HepG2 (cell line): ENCODE results near the gene CLCN1. TPM values are rescaled to one million over a fixed set of nuclear protein-coding genes. Genes with fewer than 3 reads are reported as not detected.

Source experiments
- ATAC-seq: fragments of 200-7000 bp; cut with Tn5 transposase; 3 replicates; pipeline ENCODE4 v1.9.1; 2020; ENCODE audit warnings: mild to moderate bottlenecking, moderate library complexity
- BruUV-seq: library from RNA; stranded (reverse); fragments of 400-500 nt; replicated peaks from 2 replicates; lab custom pipeline; 2021; lab: Mats Ljungman, UMichigan
- CTCF ChIA-PET: fragments of 300-600 bp; formaldehyde crosslinking; extraction: SDS; loops from one replicate; lab custom pipeline; 2021; ENCODE audit warnings: low total read pairs, inconsistent platforms, low intra/inter-chr PET ratio; lab: Yijun Ruan, JAX
- POLR2A ChIA-PET: fragments of 350-600 bp; sonication (Branson Sonifier 250); formaldehyde crosslinking; loops from one replicate; lab custom pipeline; 2020; ENCODE audit warnings: antibody characterized with exemption, inconsistent platforms; lab: Yijun Ruan, JAX
- DNase-seq: peaks from one replicate; pipeline ENCODE4 v3.0.0-alpha.2; 2015; ENCODE audit warnings: low spot score
- FAIRE-seq: peaks from 3 replicates; lab custom pipeline; 2011; peaks lifted over from hg19 to GRCh38; lab: Jason Lieb, UNC
- H2AFZ ChIP-seq: one replicate; pipeline ENCODE4 v1.6.1; 2011; ENCODE audit warnings: low read length, inconsistent platforms
- H3K27ac ChIP-seq: fragments of 300-600 bp; 3 replicates; pipeline ENCODE4 v1.8.0; 2011; ENCODE audit warnings: mixed run types, mild to moderate bottlenecking, mixed read lengths, low read length, inconsistent platforms; ENCODE audit not compliant: insufficient read depth; ENCODE audit errors: extremely low read length
- H3K27me3 ChIP-seq, 2 experiments: fragments of 200-600 bp in 1 of 2; 2 replicates in 1 of 2; 3 replicates in 1 of 2; pipeline versions ENCODE4 v1.6.0 to v1.8.0; 2011; ENCODE audit warnings: low read length in 2 of 2, mild to moderate bottlenecking in 2 of 2, moderate library complexity in 2 of 2, inconsistent platforms in 1 of 2; ENCODE audit not compliant: insufficient read depth in 2 of 2, control insufficient read depth in 1 of 2
- H3K36me3 ChIP-seq, 2 experiments: fragments of 200-600 bp in 1 of 2; replicated peaks in 1 of 2; 2 replicates in 1 of 2; 3 replicates in 1 of 2; pipeline versions ENCODE4 v1.5.1 to v1.8.0; 2011; ENCODE audit warnings: low read length in 2 of 2, inconsistent platforms in 1 of 2; ENCODE audit not compliant: insufficient read depth in 2 of 2, control insufficient read depth in 1 of 2
- H3K4me1 ChIP-seq: 2 replicates; pipeline ENCODE4 v1.5.1; 2012; ENCODE audit warnings: low read length, inconsistent platforms; ENCODE audit not compliant: insufficient read depth
- H3K4me2 ChIP-seq: 2 replicates; pipeline ENCODE4 v1.6.0; 2011; ENCODE audit warnings: low read depth, low read length, inconsistent platforms
- H3K4me3 ChIP-seq, 3 experiments: fragments of 200-600 bp in 1 of 3; sonication (generic), shearing (Covaris generic) in 1 of 3; replicated peaks in 1 of 3; 2 replicates each; pipeline ENCODE4 v1.5.1; 2011 to 2016; ENCODE audit warnings: low read length in 3 of 3, inconsistent platforms in 2 of 3, low read depth in 2 of 3, mild to moderate bottlenecking in 2 of 3, control low read depth in 1 of 3, mixed read lengths in 1 of 3; ENCODE audit not compliant: insufficient read depth in 1 of 3
- H3K79me2 ChIP-seq: one replicate; pipeline ENCODE4 v1.6.1; 2011; ENCODE audit warnings: low read length, inconsistent platforms; ENCODE audit not compliant: insufficient read depth
- H3K9ac ChIP-seq: 2 replicates; pipeline ENCODE4 v1.6.0; 2011; ENCODE audit warnings: mild to moderate bottlenecking, low read depth, low read length, inconsistent platforms; ENCODE audit not compliant: insufficient read depth
- H3K9me3 ChIP-seq: 2 replicates; pipeline ENCODE4 v1.5.1; 2012; ENCODE audit warnings: mild to moderate bottlenecking, low read length
- H4K20me1 ChIP-seq: 2 replicates; pipeline ENCODE4 v1.6.0; 2011; ENCODE audit warnings: inconsistent platforms, mild to moderate bottlenecking, low read length, moderate library complexity; ENCODE audit not compliant: insufficient read depth
- ARNT2 ChIP-seq: sonication (generic); formaldehyde crosslinking; IDR thresholded peaks from 2 replicates; pipeline ENCODE4 v1.8.0; 2022; ENCODE audit warnings: mild to moderate bottlenecking, low read depth, missing genetic modification reagents, moderate library complexity
- SRSF9 ChIP-seq: fragments of 200-400 bp; formaldehyde crosslinking; IDR thresholded peaks from 2 replicates; pipeline ENCODE4 v1.6.1; 2018; ENCODE audit warnings: borderline replicate concordance, mild to moderate bottlenecking, low read depth, low read length; ENCODE audit not compliant: insufficient read depth, poor library complexity, severe bottlenecking
- THAP7 ChIP-seq: sonication (generic); formaldehyde crosslinking; IDR thresholded peaks from 2 replicates; pipeline ENCODE4 v1.8.1; 2023; ENCODE audit warnings: mild to moderate bottlenecking, missing genetic modification reagents
- ZFP90 ChIP-seq: sonication (generic); formaldehyde crosslinking; IDR thresholded peaks from 2 replicates; pipeline ENCODE4 v1.8.0; 2022; ENCODE audit warnings: missing genetic modification reagents, mild to moderate bottlenecking, inconsistent platforms, borderline replicate concordance
- ZNF460 ChIP-seq: sonication (generic); formaldehyde crosslinking; IDR thresholded peaks from 2 replicates; pipeline ENCODE4 v1.5.1; 2020; ENCODE audit warnings: missing genetic modification reagents, mild to moderate bottlenecking, borderline replicate concordance
- WGBS: methylation state at CpG from one replicate; pipeline ENCODE4 v1.1.6; 2017; ENCODE audit warnings: low lambda C conversion rate; 5-methylcytosine and 5-hydroxymethylcytosine counted together
- in situ Hi-C: cut with HindIII; loops from 2 replicates; pipeline ENCODE4 v1.10.0; 2017; ENCODE audit warnings: low pct_unique_long_range_greater_than_20kb; ENCODE audit not compliant: extremely low pct_ligation_motif_present
- intact Hi-C: fragments of 100-400 bp; cut with micrococcal nuclease; formaldehyde crosslinking; loops from one replicate; pipeline ENCODE4 v1.10.0; 2022; ENCODE audit not compliant: unreplicated experiment
- polyA plus RNA-seq, 8 experiments: library from polyadenylated mRNA; depleted of rRNA in 3 of 8; stranded (reverse) in 7 of 8; unstranded in 1 of 8; fragments of >200 nt; fragmentation: Illumina TruSeq in 4 of 8; extraction: Trizol in 4 of 8; gene quantifications; 2 replicates each; pipeline versions ENCODE4 v1.2.1 to v1.2.3, GENCODE V29; 2011 to 2016; ENCODE audit warnings: low read depth in 4 of 8, missing spikeins in 1 of 8, mixed read lengths in 1 of 8; ENCODE audit not compliant: insufficient read depth in 1 of 8
- total RNA-seq, 5 experiments: library from RNA; depleted of rRNA; stranded (reverse); fragments of >200 nt; fragmentation: Illumina TruSeq; extraction: Trizol; gene quantifications; 2 replicates each; pipeline ENCODE4 v1.2.3, GENCODE V29; 2016; ENCODE audit warnings: low read depth in 1 of 5
- TF ChIP-seq, protein P1 (sequence below): sonication (generic); formaldehyde crosslinking; IDR thresholded peaks from 2 replicates; pipeline ENCODE4 v1.5.1; 2020; ENCODE audit warnings: mild to moderate bottlenecking, missing genetic modification reagents, moderate library complexity

CLCN1 gene
- total and polyA plus RNA-seq, 2 of the 13 experiments (the other 11 are each of a cell fraction or from before 2014, with no cell fraction given), result 0.01 TPM; not detected in 1

DNA sequence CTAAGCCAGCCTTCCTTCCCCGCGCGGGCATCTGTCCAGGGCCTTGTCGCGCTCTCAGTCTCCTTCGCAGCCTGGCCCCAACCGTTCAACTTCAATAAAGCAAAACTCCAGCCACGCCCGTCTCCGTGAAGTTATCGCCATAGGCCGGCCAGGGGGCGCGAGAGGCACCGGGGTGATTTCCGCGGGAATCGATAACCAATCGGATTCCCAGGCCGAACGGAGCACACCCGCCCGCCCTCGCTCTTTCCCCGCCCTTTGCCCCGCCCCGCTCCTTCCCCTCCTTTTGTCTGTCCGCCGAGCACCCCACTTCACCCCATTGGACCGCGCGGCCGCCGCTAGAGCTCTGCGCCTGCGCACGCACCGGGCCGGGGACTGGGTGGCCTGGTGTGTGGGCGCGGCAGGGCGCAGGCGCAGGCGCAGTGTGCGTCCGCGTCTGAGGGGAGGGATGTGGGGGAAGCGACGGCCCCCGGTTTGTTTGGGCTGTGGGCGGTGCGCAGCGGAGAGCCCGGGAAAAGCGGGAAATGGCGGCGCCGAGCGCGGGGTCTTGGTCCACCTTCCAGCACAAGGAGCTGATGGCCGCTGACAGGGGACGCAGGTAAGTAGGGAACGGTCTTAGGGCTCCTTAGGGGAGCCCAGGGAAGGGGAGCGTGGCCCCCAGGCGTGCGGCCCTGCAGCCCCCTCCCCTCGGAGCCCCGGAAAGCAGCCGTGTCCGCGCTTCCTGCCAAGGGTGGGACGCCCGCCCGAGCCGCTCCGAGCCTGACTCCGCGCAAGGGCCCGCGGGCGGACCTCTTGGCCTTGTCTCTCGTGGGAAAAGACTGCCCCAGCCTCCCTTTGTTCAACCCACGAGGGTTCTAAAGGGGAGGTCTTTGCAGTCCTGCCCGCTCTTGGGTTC is 27.7 kb upstream of the CLCN1 start, which contains the start of gene CASP2 (continued):
- no peak for TF ChIP-seq ZNF460

DNA sequence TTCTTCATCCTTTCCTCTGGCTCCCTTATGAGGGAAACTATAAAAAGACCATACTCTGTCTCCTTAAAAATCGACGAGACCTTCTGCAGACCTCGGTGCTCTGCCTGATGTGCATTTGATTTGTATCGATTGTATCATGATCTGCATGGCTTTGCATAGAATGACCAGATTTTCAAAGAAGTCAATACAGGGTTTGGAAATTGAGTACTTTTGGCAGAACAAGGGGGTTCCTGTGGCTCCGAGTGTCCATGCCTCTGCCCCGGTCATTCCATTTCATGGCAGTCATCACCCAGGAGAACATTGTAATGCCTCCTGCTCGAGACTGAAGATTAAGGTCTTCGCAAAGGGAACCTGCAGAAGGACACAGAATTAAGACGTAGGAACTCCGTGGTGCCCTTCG is 27.1 kb upstream of the CLCN1 start:
- POLR2A ChIA-PET, result interaction anchor here (1.2 to 2.7 kb wide), 5 partner anchors 8 to 107 kb away, joined by 4 to 44 read pairs (median 6); partner anchors contain the start of gene GSTK1
- BruUV-seq, result TSS peak; percentile 72

More for the DNA sequence above, 27.1 kb upstream of the CLCN1 start:
- no peaks in the 10 kb centered on the region for H3K9me3 ChIP-seq
- peak overlapping the region; percentile 78 for H3K27ac ChIP-seq
- H3K36me3 ChIP-seq, result peaks cover 6 to 22% of the 10 kb centered on the region in 2 experiments; a peak in 4 of 5 replicates
- H3K4me2 ChIP-seq, result peak overlapping the region; percentile 96
- peak overlapping the region; percentile 64 for H2AFZ ChIP-seq
- CTCF ChIA-PET, result interaction anchor here (3.1 kb wide), 1 partner anchor 48 kb away, joined by 7 read pairs; no protein-coding TSS in a partner anchor
- H3K27me3 ChIP-seq, result no peaks in the 10 kb centered on the region; a peak in 1 of 5 replicates
- DNase-seq, result no peak
- intact Hi-C loops, result loop anchor here (1.0 kb wide), 1 partner anchor 16 kb away; no protein-coding TSS in a partner anchor
- in situ Hi-C loops, result no loop called here
- peak overlapping the region; percentile 83 for H3K9ac ChIP-seq
- no peak for FAIRE-seq
- WGBS, result 1% methylated on average over 9 of the region's 11 CpGs
- TF ChIP-seq ARNT2 (CRISPR knock-in tag) (no peak), ZFP90 (CRISPR knock-in tag) (no peak), SRSF9 (no peak), THAP7 (CRISPR knock-in tag) (0 out of 2 replicates have a peak, but pooled peaks have one; percentile 7)
- TF ChIP-seq, protein P1, sequence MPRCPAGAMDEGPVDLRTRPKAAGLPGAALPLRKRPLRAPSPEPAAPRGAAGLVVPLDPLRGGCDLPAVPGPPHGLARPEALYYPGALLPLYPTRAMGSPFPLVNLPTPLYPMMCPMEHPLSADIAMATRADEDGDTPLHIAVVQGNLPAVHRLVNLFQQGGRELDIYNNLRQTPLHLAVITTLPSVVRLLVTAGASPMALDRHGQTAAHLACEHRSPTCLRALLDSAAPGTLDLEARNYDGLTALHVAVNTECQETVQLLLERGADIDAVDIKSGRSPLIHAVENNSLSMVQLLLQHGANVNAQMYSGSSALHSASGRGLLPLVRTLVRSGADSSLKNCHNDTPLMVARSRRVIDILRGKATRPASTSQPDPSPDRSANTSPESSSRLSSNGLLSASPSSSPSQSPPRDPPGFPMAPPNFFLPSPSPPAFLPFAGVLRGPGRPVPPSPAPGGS (CRISPR knock-in tag), result peak; percentile 5; the same call in 1 of the 2 replicates
- TF ChIP-seq, all 625 proteins: peak for 2
- Histone ChIP-seq H3K4me3 (peak overlapping the region; percentile 72 to 80 (median 79)), H4K20me1 (no peaks in the 10 kb centered on the region), H3K4me1 (peaks cover 57% of the 10 kb centered on the region), H3K79me2 (peaks cover 26% of the 10 kb centered on the region)
- no peak for ATAC-seq
